Mucosa of rectum (tissue), 2 donors: ENCODE results near the gene TMEM131L.

Experiments
- H3K27ac ChIP-seq, 2 donors: one replicate each; pipeline ENCODE4 v1.7.0; 2013; ENCODE audit warnings: inconsistent platforms in 2 of 2, low read depth in 2 of 2, low read length in 2 of 2
- H3K27me3 ChIP-seq, 2 donors: one replicate each; pipeline ENCODE4 v1.7.0; 2013; ENCODE audit warnings: low read length in 2 of 2; ENCODE audit not compliant: control insufficient read depth in 2 of 2, insufficient read depth in 2 of 2
- H3K36me3 ChIP-seq, 2 donors: one replicate each; pipeline ENCODE4 v1.7.0; 2013; ENCODE audit warnings: low read length in 2 of 2; ENCODE audit not compliant: control insufficient read depth in 2 of 2, insufficient read depth in 2 of 2
- H3K4me1 ChIP-seq, 2 donors: one replicate each; pipeline ENCODE4 v1.7.0; 2013; ENCODE audit warnings: low read length in 2 of 2, mild to moderate bottlenecking in 1 of 2; ENCODE audit not compliant: control insufficient read depth in 2 of 2, insufficient read depth in 2 of 2
- H3K4me3 ChIP-seq, 2 donors: one replicate each; pipeline ENCODE4 v1.7.0; 2013; ENCODE audit warnings: low read length in 2 of 2
- H3K9ac ChIP-seq, 2 donors: one replicate each; pipeline ENCODE4 v1.7.0; 2013; ENCODE audit warnings: low read length in 2 of 2, low read depth in 1 of 2, mild to moderate bottlenecking in 1 of 2
- H3K9me3 ChIP-seq, 2 donors: one replicate each; pipeline ENCODE4 v1.7.0; 2013; ENCODE audit warnings: low read length in 2 of 2; ENCODE audit not compliant: control insufficient read depth in 2 of 2
- donor health status: healthy.
- donor health status: Normal muscosa, but diverticular disease.

The TMEM131L gene

DNA sequence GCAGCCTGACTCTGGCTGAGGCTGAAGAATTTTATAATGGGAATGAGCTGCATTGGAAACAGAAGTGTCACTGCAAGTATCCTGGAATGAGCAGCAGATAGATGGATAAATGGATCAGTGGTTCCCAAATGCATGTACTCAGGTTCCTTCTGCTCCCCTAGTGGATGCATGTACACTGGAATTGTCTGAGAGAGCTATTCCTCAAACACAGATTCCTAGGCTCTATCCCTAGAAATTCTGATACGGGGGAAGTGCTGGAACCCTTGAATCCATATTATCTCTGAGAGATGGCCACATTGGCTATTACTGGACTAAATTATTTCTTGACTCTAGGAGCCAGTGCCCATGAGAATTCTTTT is 64.8 kb downstream of the TMEM131L start:
- no peaks in the 10 kb centered on the region for H3K9me3 ChIP-seq
- H3K4me1 ChIP-seq, result peaks cover 4 to 7% of the 10 kb centered on the region in 2 donors
- H3K36me3 ChIP-seq, result no peaks in the 10 kb centered on the region
- H3K27me3 ChIP-seq, result no peaks in the 10 kb centered on the region
- H3K4me3 ChIP-seq, result no peak overlapping the region
- no peak overlapping the region for H3K9ac ChIP-seq
- no peak overlapping the region for H3K27ac ChIP-seq

DNA sequence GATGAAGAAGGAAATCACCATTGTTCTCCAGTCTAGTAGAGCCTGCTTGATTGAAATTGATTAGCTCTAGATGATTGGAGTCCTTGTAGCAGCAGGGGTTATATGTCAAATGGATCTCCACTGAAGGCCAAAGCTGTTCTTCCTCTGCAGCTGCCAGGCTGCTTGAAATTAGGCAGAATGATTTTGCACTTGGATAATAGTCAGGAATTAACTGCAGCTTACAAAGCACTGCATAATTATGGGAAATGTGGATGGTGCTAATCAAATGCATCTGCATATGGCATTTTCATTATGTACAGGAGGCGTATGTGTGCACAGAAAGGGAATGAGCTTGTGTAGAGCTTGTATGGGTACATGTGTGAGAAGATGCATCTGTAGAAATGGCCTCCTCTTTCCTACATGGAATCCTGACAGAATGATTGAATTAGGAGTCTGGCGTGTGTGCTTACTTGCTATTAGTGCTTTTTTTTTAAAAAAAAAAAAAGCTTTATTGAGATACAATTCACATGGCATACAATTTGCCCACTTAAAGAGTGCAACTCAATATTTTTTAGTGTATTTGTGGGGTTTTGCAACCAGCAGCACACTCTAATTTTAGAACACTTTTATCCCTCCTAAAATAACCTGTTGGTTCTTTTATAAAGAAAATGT is 65.9 kb downstream of the TMEM131L start:
- H3K27ac ChIP-seq, result no peak overlapping the region
- H3K4me1 ChIP-seq, result peaks cover 6 to 8% of the 10 kb centered on the region in 2 donors
- no peak overlapping the region for H3K4me3 ChIP-seq
- H3K27me3 ChIP-seq, result no peaks in the 10 kb centered on the region
- H3K36me3 ChIP-seq, result no peaks in the 10 kb centered on the region
- H3K9ac ChIP-seq, result no peak overlapping the region
- no peaks in the 10 kb centered on the region for H3K9me3 ChIP-seq

DNA sequence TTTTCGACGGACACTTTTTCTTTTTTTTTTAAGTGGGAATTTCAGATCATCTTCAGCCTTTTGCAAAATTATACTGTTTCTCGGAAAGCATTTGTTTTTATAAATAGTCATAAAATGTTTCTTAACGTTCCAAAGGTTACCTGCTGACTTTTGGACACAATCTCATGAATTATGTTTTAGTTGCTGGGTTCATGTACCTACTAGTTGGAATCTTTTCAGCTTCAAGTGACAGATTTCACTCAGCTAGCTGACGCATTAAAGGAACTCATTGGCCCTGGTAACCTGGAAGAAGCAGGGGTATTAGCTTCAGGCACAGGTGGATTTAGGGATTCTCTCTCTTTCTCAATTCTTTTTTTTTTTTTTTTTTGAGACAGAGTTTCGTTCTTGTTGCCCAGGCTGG is 66.5 kb downstream of the TMEM131L start:
- Histone ChIP-seq H3K27ac (no peak overlapping the region), H3K9me3 (no peaks in the 10 kb centered on the region), H3K36me3 (no peaks in the 10 kb centered on the region), H3K4me1 (peaks cover 6 to 8% of the 10 kb centered on the region in 2 donors), H3K9ac (no peak overlapping the region), H3K4me3 (no peak overlapping the region), H3K27me3 (no peaks in the 10 kb centered on the region)

DNA sequence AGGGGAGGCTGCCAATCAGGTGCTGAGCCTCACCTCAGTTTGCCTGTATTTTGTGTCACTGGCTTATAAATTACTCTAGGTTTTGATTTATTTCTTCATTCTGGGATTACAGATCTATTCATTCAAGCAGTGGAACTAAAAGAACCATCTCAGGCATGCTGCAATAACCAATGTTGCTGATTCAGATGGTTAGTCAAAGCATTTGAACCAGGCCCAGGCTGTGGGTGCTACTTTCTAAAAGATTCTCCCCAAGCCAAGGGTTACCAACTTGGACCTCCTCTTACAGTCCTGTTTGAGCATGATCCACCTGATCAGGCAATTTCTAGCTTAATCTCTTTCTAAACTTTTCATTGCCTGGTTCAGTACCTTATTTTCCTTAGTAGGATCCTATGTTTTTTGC is 67.2 kb downstream of the TMEM131L start:
- Histone ChIP-seq H3K27ac (no peak overlapping the region), H3K9me3 (no peaks in the 10 kb centered on the region), H3K9ac (no peak overlapping the region), H3K4me3 (no peak overlapping the region), H3K4me1 (peaks cover 6 to 8% of the 10 kb centered on the region in 2 donors), H3K36me3 (no peaks in the 10 kb centered on the region), H3K27me3 (no peaks in the 10 kb centered on the region)

DNA sequence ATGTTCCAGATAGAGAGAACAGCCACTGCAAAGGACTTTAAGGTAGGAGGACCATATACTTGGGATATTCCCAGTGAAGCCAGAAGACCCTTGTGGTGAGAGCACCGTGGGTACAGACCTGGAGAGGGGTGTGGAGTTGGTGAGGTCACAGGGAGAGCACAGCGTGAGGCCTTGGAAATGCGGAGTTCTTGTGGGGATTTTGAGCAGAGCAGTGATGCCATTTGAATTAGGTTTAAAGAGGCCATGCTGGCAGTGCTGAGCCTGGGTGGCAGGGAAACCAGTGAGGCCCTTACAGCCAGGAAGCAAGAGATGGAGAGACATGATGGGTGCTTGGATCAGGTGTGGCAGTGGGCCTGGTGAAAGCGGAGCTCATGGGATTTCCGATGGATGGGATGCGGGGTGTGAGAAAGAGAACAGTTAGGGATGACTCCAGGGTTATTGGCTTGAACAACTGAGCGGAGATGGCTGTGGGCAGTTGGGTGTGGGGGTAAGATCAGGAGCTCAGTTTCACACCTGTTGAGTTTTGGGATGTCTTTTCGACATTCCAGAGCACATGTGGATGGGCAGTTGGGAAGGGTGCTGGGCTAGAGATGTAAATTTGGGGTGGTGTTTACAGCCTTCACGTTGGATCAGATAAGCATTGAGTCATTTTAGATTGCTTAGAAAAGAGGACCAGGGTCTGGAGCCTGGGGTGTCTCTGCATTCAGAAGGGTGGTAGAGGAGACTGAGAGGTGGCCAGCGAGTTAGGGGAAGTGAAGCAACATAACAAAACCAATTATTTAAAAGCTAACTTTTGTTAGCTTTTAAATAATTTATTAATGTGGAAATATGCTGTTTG is 68.9 kb downstream of the TMEM131L start:
- Histone ChIP-seq H3K27ac (no peak overlapping the region), H3K4me1 (peaks cover 2 to 8% of the 10 kb centered on the region in 2 donors), H3K9me3 (no peaks in the 10 kb centered on the region)

DNA sequence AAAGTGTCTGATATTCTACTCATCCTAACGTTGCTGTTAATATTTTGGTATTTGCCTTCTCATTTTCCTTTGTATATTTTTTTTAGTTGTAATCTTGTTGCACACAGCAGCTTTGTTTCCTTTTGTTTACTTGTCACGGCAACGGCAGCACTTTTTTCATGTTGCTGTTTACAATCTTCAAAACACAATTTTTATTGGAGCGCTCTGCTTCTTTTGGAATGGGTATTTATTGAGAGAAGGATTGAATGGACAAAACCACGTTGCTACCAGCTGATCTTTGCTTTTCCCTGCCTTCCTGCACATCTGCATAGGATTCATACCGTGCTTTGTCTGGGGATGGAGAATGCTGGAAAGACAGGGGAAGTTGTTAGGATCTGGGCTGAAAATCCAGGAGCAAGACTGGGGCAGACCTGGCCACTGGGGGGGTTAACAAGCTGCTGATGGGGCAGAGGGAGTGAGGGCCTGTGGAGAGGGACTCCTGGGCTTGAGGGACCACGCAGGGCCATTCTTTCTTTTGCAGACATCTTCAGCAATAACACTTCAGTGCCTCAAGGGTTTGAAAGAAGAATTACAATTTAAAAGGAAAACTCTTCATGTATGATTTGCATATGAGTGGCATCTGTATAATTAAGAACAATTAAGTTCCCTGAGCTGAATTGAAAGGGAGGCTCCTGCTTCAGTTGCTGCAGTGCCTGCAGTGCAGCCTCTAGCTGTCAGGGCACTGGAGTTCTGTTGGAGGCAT is 69.8 kb downstream of the TMEM131L start:
- Histone ChIP-seq H3K27me3 (no peaks in the 10 kb centered on the region), H3K4me3 (no peak overlapping the region), H3K9me3 (no peaks in the 10 kb centered on the region), H3K4me1 (peaks cover 2 to 6% of the 10 kb centered on the region in 2 donors), H3K9ac (no peak overlapping the region), H3K27ac (no peak overlapping the region), H3K36me3 (no peaks in the 10 kb centered on the region)

More for the DNA sequence above, 68.9 kb downstream of the TMEM131L start:
- Histone ChIP-seq H3K36me3 (no peaks in the 10 kb centered on the region), H3K27me3 (no peaks in the 10 kb centered on the region), H3K9ac (no peak overlapping the region), H3K4me3 (no peak overlapping the region)

DNA sequence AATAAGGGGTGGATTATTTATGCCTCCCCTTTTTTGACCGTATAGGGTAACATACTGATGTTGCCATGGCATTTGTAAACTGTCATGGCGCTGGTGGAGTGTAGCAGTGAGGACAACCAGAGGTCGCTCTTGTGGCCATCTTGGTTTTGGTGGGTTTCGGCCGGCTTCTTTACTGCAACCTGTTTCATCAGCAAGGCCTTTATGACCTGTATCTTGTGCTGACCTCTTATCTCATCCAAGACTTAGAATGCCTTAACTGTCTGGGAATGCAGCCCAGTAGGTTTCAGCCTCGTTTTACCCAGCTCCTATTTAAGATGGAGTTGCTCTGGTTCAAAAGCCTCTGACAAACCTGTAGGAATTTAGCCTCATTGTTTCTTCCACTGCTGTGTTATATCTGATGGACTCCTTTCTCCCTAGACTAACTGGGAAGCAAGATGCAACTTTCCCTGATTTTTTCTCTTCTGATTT is 71.4 kb downstream of the TMEM131L start:
- H3K9ac ChIP-seq, result no peak overlapping the region
- no peak overlapping the region for H3K27ac ChIP-seq
- H3K27me3 ChIP-seq, result no peaks in the 10 kb centered on the region
- no peaks in the 10 kb centered on the region for H3K9me3 ChIP-seq
- H3K4me1 ChIP-seq, result peaks cover 2 to 4% of the 10 kb centered on the region in 2 donors
- H3K4me3 ChIP-seq, result no peak overlapping the region
- H3K36me3 ChIP-seq, result no peaks in the 10 kb centered on the region

DNA sequence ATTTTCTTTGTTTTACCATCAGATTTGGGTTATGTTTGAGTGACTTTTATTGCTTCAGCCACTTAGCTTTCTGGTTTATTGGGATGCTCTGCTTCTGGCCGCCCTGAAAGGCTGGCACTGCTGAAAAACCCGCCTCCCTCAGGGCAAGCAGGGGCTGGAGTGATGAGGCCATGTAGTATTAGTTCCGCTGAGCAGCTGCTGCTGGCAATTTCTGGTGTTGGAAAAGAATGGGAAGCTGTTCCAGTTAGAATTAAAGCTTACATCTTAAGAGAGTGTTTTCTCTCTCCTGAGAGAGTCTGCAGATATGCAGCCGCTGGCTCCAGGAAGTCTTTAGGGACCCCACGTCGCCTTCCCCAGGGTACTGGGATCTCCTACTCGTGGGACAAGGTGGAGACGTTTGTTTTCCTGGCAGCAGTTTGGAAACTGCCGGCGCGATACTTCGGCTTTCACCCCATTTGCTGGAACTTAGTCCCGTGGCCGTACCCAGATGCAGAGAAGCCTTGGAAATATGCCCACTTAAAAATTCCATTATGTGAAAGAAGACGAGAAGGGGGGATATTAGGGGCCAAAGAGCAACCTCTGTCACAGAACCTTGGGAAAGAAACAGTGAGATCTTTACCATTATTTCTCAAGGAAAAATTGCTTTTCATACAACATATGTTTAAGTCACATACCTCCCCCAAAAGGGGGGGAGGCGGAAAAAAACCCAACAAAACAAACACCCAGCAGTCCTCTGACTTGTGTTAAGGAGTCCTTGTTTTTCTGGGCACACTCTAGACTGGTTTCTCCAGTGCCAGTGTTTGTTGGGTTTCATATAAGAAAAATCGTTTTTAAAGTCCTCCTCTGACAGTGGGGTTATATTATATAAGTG is 72.6 kb downstream of the TMEM131L start:
- no peaks in the 10 kb centered on the region for H3K36me3 ChIP-seq
- no peak overlapping the region for H3K9ac ChIP-seq
- H3K27me3 ChIP-seq, result no peaks in the 10 kb centered on the region
- H3K9me3 ChIP-seq, result no peaks in the 10 kb centered on the region
- peak overlapping the region in 1 of 2 donors; percentile 32 for H3K4me3 ChIP-seq
- peaks cover 2 to 4% of the 10 kb centered on the region in 2 donors for H3K4me1 ChIP-seq
- H3K27ac ChIP-seq, result no peak overlapping the region

DNA sequence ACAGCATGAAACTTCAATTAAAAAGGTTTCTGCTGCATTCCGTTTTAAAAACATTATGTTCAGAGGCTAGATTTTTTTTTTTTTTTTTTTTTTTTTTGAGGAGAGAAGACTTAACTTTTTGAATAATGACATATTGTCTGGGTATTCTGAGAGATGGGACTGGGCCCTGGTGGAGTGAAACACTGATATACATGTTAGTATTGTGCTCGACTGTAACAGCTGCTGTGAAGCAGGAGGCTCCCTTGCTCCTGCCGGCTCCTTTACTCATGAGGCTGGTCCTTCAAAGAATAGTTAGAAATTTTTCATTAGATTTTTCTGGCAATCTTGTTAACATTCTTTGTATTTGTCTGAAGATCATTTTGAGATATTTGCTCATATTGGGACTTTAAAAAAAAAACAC is 73.3 kb downstream of the TMEM131L start:
- H3K36me3 ChIP-seq, result no peaks in the 10 kb centered on the region
- H3K4me3 ChIP-seq, result no peak overlapping the region
- no peak overlapping the region for H3K27ac ChIP-seq
- no peaks in the 10 kb centered on the region for H3K9me3 ChIP-seq
- peaks cover 2 to 6% of the 10 kb centered on the region in 2 donors for H3K4me1 ChIP-seq
- no peak overlapping the region for H3K9ac ChIP-seq
- H3K27me3 ChIP-seq, result no peaks in the 10 kb centered on the region
